Activated naive CD4-positive, alpha-beta T cell treated with anti-CD3 and anti-CD28 coated beads, Interleukin-2, amount 50 U/mL, for 72 hours (primary cell): ENCODE measurements around the gene ALDH2. TPM values are rescaled to one million over a fixed set of nuclear protein-coding genes. Genes with fewer than 3 reads are reported as not detected.

Experiments
- total RNA-seq, 2 donors: library from RNA; stranded (reverse); gene quantifications; one replicate each; pipeline ENCODE4 v1.2.3, GENCODE V29; 2022

The ALDH2 gene
- total RNA-seq, 2 donors from 2014 or later = 2.4 to 3.2 TPM

Other genes starting within 250 kb of the ALDH2 start
- gene ATXN2, start 167.6 kb upstream of the ALDH2 start, total RNA-seq = 10 to 100 TPM; 51.6 to 63.3 TPM
- 10 to 100 TPM; 17.1 to 18.8 TPM for gene BRAP, start 81.0 kb upstream of the ALDH2 start, total RNA-seq
- gene ACAD10, start 80.9 kb upstream of the ALDH2 start, total RNA-seq = 10 to 100 TPM; 23.3 to 31.4 TPM
- 10 to 100 TPM; 31.8 to 61.3 TPM for gene MAPKAPK5, start 75.3 kb downstream of the ALDH2 start, total RNA-seq
- gene TMEM116, start 246.2 kb downstream of the ALDH2 start, total RNA-seq = 10 to 100 TPM; 16.9 to 18.5 TPM
- 10 to 100 TPM; 78.9 to 95.1 TPM for gene ERP29, start 246.5 kb downstream of the ALDH2 start, total RNA-seq